ENCODE measurements around the gene CCDC66. TPM values are rescaled to one million over a fixed set of nuclear protein-coding genes. Genes with fewer than 3 reads are reported as not detected.

CCDC66 gene
- total RNA-seq, 1 donor from 2014 or later: 24.5 TPM

GRCh38 chr3:56633602-56634535 is 76.9 kb downstream of the CCDC66 start:
- TF ChIP-seq CTCF (IDR thresholded peaks at IDR 0.05): no peak
- DNase-seq (no peak), ATAC-seq (no peak)
- H3K27ac ChIP-seq: no peak overlapping the region
- no peaks in the 10 kb centered on the region for H3K27me3 ChIP-seq (ENCODE audit: low read depth)
- H3K4me1 ChIP-seq: peaks cover 5% of the 10 kb centered on the region
- H3K9me3 ChIP-seq: no peaks in the 10 kb centered on the region
- H3K4me3 ChIP-seq: no peak overlapping the region
- H3K36me3 ChIP-seq: peaks cover 83% of the 10 kb centered on the region
- intact Hi-C loops (cut with DNase I): no loop called here

GRCh38 chr3:56645407-56645806 is 88.4 kb downstream of the CCDC66 start:
- Histone ChIP-seq H3K4me3 (no peak overlapping the region), H3K4me1 (no peaks in the 10 kb centered on the region), H3K36me3 (peaks cover 99% of the 10 kb centered on the region), H3K27me3 (ENCODE audit: low read depth) (no peaks in the 10 kb centered on the region), H3K9me3 (no peaks in the 10 kb centered on the region), H3K27ac (no peak overlapping the region)
- intact Hi-C loops (cut with DNase I): no loop called here
- ATAC-seq (no peak), DNase-seq (no peak)
- no peak for TF ChIP-seq CTCF (IDR thresholded peaks at IDR 0.05)

- intact Hi-C loops (cut with DNase I): no loop called here
- no peaks in the 10 kb centered on the region for H3K9me3 ChIP-seq
- peaks cover 95% of the 10 kb centered on the region for H3K36me3 ChIP-seq
- no peak for TF ChIP-seq CTCF (IDR thresholded peaks at IDR 0.05)
- no peak overlapping the region for H3K27ac ChIP-seq
- ATAC-seq (no peak), DNase-seq (no peak)
- no peaks in the 10 kb centered on the region for H3K27me3 ChIP-seq (ENCODE audit: low read depth)
- no peaks in the 10 kb centered on the region for H3K4me1 ChIP-seq
- no peak overlapping the region for H3K4me3 ChIP-seq
These were observed 97.5 kb downstream of the CCDC66 start for GRCh38 chr3:56654460-56654859.

DNA sequence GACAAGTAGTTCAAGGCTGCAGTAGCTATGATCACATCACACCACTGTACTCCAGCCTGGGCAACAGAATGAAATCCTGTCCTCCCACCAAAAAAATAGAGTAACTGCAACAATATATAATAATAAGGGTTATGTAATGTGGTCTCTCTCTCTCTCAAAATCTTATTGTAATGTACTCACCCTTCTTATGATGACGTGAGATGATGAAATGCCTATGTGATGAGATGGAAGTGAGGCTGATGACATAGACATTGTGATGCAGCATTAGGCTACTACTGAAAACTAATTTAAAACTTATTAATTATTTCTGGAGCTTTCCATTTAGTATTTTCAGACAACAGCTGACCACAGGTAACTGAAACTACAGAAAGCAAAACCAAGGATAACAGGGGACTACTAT is 98.7 kb downstream of the CCDC66 start:
- no peak for TF ChIP-seq CTCF (IDR thresholded peaks at IDR 0.05)
- no peaks in the 10 kb centered on the region for H3K4me1 ChIP-seq
- DNase-seq (no peak), ATAC-seq (no peak)
- peaks cover 95% of the 10 kb centered on the region for H3K36me3 ChIP-seq
- no peaks in the 10 kb centered on the region for H3K27me3 ChIP-seq (ENCODE audit: low read depth)
- H3K4me3 ChIP-seq: no peak overlapping the region
- H3K27ac ChIP-seq: no peak overlapping the region
- H3K9me3 ChIP-seq: no peaks in the 10 kb centered on the region
- intact Hi-C loops (cut with DNase I): no loop called here

GRCh38 chr3:56664823-56665222 is 107.8 kb downstream of the CCDC66 start:
- intact Hi-C loops (cut with DNase I): no loop called here
- ATAC-seq (no peak), DNase-seq (no peak)
- H3K4me1 ChIP-seq: no peaks in the 10 kb centered on the region
- no peak overlapping the region for H3K27ac ChIP-seq
- H3K36me3 ChIP-seq: peaks cover 100% of the 10 kb centered on the region
- no peak overlapping the region for H3K4me3 ChIP-seq
- H3K9me3 ChIP-seq: no peaks in the 10 kb centered on the region
- TF ChIP-seq CTCF (IDR thresholded peaks at IDR 0.05): no peak
- H3K27me3 ChIP-seq (ENCODE audit: low read depth): no peaks in the 10 kb centered on the region

All from lower lobe of right lung (tissue), 2 donors.